Activated effector memory CD4-positive, alpha-beta T cell treated with Interleukin-2 at 50 U/mL for 16 hours (primary cell): Measurements from ENCODE around the gene TAF1A.
"Not testable (repeated sequence)": the region's sequence is repeated elsewhere in the genome, so short reads cannot be mapped to it uniquely, and the experiment has no call there.

ENCODE experiments used
- DNase-seq: peaks from one replicate; pipeline ENCODE4 v3.0.0-alpha.2; 2020

The TAF1A gene

GRCh38 chr1:222589462-222590302 lies at the start of gene TAF1A:
TAF1A (minus strand) TSS chr1:222589933.
- DNase-seq = peak; percentile 77

- DNase-seq = no peak
These were observed 44.7 kb upstream of the TAF1A start for GRCh38 chr1:222634180-222635013.

GRCh38 chr1:222632749-222633148 lies 43.0 kb upstream of the TAF1A start:
- DNase-seq = no peak

- DNase-seq = no peak
These were observed 42.0 kb upstream of the TAF1A start for GRCh38 chr1:222631611-222632208.

- no peak for DNase-seq
These were observed 40.3 kb upstream of the TAF1A start for GRCh38 chr1:222629921-222630535.

- no peak for DNase-seq
These were observed 37.5 kb upstream of the TAF1A start for GRCh38 chr1:222627232-222627631.

DNA sequence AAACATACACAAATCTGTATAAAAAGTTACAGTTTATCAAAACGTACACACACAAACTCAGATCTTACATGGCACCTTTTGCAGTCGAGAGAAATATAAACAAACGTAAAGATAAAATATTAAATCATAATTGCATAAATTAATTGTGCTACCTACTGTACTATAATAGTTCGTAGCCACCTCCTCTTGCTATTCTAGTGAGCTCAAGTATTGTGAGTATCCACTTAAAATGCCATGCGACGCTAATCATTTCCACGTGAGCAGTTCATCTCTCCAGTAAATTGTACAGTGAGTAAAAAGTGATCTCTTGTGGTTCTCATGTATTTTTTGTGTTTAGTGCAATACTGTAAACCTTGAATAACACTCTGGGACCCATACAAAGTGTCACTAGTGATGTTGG lies 34.5 kb upstream of the TAF1A start:
- DNase-seq = no peak

DNA sequence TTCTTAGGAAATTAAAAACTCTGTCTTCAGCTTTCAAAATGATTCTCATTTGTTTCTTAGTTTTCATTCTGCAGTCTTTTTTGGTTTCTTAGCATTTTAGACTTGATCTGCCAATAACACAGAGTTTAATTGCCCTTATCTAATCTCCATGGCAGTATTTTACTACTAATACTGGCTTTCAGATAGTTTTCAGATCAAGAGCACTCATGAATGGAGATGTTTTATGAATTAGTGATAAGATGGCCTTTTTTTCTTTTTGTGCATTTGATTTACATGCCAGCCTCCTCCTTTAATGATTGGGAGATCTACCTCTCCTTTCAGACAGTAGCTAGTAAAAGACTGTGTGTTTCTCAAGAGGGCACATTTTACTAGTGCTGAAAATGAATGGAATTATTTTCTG lies 33.7 kb upstream of the TAF1A start:
- no peak for DNase-seq

GRCh38 chr1:222622765-222623164 lies 33.0 kb upstream of the TAF1A start:
- DNase-seq = no peak

GRCh38 chr1:222620566-222620965 lies 30.8 kb upstream of the TAF1A start:
- no peak for DNase-seq

- no peak for DNase-seq
These were observed 29.3 kb upstream of the TAF1A start for GRCh38 chr1:222618880-222619596.

DNA sequence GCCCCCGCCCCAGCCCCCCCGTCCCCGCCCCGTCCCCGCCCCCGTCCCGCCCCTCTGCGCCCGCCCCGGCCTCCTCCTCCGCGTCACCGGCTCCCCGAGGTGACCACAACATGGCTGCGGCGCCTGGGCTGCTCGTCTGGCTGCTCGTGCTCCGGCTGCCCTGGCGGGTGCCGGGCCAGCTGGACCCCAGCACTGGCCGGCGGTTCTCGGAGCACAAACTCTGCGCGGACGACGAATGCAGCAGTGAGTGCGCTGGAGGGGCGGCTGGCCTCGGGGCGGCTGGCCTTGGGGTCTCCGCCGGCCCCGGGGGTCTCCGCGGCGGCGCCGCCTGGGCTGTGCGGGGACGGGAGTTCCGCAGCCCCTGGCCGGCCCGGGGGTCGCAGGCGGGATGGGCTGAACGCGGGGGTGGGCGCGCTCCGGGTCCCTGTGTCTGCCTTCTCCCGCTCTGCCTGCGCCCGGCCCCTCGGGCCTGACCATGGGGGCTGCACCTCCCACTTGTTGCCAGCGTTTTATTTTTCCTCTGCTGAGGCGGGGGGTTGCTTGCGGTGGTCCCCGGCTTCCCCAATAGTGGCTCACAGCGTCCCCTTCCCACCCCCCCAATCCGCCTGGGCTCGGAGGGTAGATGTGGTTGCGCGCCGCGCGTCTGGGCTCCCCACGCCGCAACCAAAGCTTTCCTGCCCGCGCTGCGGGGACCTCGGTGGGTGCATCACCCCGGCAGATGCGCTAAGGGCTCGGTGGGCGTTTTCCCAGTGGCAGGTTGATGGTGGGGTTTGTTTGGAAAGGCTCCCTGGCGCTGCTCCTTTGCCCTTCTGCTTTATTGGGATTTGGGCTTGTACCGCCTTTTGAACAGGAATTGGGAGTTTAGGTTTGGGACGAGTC lies 28.5 kb upstream of the TAF1A start, which contains the start of gene MIA3:
Gene MIA3 (plus strand): TSS at position 97 of the 879 bp plus-strand sequence. CDS start 14 bp downstream, at position 111.
- DNase-seq = peak; percentile 26

DNA sequence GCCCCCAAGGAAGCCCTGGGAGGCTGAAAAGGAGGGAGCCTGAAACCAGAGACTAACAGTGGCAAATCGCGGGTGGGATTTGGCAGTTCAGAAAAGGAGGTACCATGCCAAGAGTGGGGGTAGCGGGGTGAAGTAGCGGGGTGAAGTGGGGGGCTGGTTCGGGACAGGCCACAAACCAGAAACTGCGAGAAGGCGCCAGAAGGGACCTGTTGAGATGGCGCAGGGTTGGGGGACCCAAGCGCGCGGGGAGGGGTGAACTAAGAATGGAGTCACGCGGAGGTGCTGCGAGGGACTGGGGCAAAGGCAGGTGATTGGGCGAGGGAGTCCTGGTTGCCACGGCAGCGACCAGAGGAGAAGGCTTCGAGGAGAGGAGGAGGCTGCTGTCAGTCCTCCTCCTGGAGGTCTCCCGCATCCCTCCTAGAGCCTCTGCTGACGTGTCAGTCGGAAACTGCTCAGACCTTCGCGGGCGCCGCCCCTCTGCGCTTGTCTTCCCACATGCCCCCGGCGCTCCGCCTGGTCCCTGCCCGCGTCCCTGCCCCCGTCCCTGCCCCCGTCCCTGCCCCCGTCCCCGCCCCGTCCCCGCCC lies 27.7 kb upstream of the TAF1A start:
- DNase-seq = peak; percentile 88

DNA sequence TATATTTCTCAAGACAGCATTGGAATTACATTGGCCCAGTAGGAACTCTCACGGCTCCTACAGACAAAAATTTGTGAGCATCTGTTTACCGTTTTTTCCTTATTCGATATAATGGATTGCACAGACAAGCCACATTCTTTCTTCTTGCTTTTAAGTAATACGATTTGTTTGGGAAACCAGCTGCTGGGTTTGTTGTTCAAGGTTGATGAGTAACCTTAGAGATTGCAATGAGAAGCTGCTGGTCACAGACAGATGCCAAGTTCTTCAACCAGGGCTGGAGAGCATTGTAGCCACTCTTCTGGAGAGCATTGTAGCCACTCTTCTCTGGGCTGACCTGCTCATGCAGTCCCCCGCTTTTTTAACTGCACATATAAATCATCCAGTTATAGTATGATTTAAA lies 26.8 kb upstream of the TAF1A start:
- no peak for DNase-seq

- no peak for DNase-seq
These were observed 23.9 kb upstream of the TAF1A start for GRCh38 chr1:222613627-222614026.

- DNase-seq = no peak
These were observed 21.0 kb upstream of the TAF1A start for GRCh38 chr1:222610728-222611127.

GRCh38 chr1:222609111-222609510 lies 19.4 kb upstream of the TAF1A start:
- DNase-seq = not testable (repeated sequence)

- no peak for DNase-seq
These were observed 17.0 kb upstream of the TAF1A start for GRCh38 chr1:222606757-222607156.

- no peak for DNase-seq
These were observed 11.5 kb upstream of the TAF1A start for GRCh38 chr1:222601257-222601656.

GRCh38 chr1:222600281-222600680 lies 10.5 kb upstream of the TAF1A start:
- DNase-seq = no peak

DNA sequence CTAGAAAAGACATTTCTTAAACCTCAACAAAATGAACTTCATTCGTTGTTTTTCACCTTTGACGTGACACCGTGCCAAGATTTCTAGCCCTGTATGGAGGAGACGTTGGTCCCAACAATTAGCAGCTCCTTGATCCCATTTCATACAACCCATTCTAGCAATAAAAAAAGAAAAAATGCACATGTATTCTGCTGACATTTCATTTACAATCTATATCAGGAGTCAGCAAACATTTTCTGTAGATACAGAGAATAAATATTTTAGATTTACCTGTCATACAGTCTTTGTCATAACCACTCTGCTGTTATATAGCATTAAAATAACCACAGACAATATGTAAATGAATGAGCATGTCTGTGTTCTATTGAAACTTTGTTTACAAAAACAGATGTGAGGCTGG lies 7.0 kb upstream of the TAF1A start:
- DNase-seq = no peak
